Stimulated activated CD8-positive, alpha-beta memory T cell treated with anti-CD3 and anti-CD28 coated beads, Interleukin-15, amount 100 ng/mL, for 24 hours (primary cell): ENCODE measurements around the gene DOK7.
A peak's percentile ranks its signal among the peaks of the same experiment; 100 is the strongest.

Experiments used
- DNase-seq: peaks from one replicate; pipeline ENCODE4 v3.0.0-alpha.2; 2020; ENCODE audit warnings: low read depth

DOK7 gene

GRCh38 chr4:3475713-3476260 lies 12.7 kb downstream of the DOK7 start:
- DNase-seq: no peak

- DNase-seq: no peak
Measured at GRCh38 chr4:3476341-3476747, 13.2 kb downstream of the DOK7 start.

DNA sequence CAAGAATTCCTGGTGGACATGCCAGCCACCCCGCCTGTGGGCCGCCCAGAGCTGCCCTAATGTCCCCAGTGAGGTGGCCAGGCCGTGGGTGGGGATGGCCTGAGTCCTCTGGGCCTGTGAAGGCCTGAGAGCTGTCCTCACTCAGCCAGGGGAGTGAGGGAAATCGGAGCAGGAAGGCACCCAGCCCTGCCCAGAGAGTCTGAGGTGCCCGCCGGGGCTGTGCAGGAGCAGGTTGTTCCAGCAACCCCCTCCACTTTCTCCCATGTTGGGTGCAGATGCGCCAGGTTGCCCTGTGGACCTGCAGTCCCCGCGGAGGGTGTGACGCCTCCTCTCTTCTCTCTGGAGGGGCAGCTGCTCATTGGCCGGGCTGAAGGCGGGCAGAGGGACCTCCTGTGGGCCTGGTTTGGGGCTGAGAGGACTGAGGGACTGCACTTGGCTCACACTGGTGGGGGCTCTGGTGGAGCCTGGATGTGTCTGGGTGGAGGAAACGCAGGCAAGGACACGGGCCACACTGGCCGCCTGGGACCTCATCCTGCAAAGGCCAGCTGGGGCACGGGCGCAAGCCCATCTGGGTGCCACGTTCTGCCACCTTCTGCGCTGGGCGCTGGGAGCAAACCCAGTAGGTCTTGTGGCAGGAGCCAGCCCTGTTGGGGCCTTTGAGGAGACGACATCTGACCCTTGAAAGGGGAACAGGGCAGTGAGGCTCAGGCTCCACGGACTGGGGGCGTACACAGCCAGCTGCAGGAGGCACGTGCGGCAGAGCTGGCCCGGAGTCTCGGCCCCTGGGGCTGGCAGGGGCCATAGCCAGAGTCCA lies 14.0 kb downstream of the DOK7 start:
- no peak for DNase-seq

DNA sequence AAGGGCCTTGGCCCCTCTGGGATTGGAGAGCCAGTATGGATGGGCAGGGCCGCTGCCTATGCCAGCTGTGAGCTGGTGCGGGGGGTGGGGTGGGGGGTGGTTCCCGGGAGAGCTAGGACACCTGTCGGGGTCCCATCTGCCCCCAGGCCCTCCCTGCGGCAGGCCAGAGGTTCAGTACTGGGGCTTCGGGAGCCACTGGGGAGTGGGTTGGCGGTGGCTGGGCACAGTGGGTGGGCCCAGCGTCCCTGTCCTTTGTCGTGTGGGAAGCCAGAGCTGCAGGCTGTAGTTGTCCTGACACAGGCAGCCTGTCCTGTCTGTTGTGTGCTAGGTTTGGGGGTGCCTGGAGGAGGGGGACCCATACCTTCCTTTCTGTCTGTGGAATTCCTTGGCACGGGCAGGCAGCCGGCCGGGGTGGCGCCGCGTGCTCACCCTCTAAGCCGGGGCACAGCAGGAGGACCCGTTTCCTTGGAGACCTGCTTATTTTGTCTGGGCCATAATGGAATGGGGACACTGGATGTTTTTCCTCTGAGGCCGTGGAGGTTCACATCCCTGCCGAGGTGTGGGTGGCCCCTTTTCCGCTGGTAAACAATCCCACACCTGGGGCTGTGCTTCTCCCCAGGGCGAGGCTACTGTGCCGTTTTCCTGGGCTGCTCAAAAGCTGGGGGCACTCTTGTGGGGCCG lies 14.8 kb downstream of the DOK7 start:
- DNase-seq: no peak

DNA sequence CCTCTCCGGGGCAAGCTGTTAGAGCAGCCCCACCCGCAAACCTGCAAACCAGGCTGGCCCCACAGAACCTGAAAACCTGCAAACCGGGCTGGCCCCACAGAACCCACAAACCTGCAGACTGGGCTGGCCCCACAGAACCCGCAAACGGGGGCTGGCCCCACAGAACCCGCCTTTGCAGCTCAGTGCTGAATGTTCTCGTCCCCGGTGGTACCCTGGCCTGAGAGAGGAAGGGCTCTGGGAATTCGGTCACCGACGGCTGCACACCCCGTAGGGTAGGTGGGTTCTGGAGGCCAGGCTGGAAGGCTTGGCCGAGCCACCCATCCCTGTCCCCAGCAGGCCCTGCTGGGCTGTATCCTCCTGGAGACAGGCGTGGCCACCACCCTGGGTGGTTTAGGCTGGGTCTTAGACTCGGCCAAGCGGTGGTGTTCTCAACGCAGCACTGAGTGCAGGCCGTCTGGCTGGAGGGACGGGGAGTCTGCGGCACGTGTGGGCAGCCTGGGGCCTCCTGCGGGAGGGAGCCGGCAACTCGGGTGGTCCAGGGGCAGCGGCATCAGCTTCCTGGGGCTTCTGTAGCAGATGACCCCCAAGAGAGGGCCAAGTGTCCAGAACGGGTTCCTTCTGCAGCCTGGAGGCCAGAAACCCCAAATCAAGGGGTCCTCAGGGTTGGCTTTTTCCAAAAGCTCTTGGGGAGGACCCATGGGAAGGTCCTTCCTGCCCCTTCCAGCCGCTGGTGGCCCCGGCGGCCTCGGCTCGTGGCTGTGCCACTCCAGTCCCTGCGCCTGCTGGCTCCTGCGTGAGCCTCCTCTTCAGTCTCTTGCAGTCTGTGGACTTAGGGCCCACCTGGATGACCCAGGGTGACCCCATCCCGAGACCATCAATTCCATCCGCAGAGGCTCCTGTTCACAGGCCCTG lies 15.6 kb downstream of the DOK7 start:
- DNase-seq: no peak

GRCh38 chr4:3479358-3480101 lies 16.4 kb downstream of the DOK7 start:
- DNase-seq: no peak

GRCh38 chr4:3480528-3481112 lies 17.5 kb downstream of the DOK7 start:
- peak; percentile 59 for DNase-seq

GRCh38 chr4:3481113-3481531 lies 18.0 kb downstream of the DOK7 start:
- DNase-seq: no peak

- no peak for DNase-seq
Measured at GRCh38 chr4:3481783-3482393, 18.8 kb downstream of the DOK7 start.

- DNase-seq: no peak
Measured at GRCh38 chr4:3482707-3483106, 19.6 kb downstream of the DOK7 start.

- no peak for DNase-seq
Measured at GRCh38 chr4:3483471-3483921, 20.4 kb downstream of the DOK7 start.

DNA sequence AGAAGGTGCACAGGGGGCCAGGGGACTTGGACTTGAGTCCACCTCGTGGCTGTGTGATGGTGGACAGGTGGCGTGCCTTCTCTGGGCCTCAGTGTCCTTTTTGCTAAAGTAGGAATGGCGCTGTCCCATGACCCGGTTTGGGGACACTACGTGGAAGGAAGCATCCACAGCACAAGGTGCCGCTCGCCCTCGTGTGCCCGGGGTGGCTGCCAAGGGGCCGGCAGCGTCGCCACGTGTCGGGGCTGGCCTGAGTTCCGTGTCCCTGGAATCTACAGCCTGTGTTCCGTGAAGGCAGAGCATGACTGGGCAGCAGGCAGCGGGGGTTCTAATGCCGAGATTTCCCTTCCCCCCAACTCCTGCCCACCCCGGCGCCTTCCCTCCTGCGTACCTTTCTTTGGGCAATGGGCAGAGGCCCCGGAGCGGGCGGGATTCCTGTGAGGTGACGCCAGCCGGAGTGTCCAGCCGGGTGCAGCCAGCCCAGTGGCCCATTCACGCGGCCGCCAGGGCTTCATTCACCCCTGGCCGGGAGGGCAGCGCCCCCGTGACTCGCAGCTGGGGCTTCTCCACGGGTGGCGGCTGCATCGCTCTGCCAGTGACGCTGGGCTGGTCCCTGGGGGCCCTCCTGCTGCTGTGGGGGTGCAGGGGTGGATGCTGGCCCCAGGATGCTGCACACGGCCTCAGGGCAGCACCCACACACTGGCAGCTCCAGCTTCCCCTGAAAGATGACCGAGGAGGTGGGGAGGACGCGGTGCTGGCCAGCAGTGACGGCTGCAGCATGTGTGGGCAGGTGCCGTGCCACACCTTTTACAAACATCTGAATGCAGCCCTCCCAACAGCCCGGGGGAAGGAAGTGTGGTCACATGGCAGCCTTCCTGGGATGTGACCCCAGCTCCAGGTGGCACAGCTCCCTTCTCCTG lies 21.2 kb downstream of the DOK7 start:
- no peak for DNase-seq

DNA sequence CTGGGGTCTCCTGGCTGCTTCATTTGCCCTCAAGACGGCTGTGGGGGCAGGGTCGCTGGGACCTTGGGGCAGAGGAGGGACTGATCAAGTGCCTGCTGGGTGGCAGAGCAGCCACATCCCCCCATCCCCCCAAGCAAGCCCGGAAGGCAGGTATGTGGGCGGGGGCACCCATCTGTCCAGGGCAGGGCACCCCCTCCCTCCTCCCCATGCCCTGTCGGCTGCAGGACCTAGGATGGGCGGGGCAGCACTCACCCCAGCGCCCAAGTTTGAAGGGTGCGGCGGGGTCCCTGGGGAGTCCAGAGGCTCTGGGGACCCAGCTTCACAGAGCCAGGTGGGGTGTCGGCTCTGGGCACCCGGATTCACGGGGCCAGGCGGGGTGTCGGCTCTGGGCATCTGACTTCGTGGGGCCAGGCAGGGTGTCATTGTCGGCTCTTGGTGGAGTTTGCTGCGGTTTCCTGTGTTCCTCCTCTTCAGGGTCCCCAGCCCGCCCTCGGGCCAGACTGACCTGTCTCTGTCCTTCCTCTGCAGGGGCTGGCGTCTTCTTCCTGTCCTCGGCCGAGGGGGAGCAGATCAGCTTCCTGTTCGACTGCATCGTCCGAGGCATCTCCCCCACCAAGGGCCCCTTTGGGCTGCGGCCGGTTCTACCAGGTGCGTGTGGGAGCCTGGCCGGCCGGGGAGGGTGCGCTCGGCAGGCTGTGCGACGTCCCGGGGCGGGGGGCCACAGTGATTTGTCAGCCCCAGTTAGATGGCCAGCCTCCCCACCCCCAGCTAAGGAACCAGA lies 22.1 kb downstream of the DOK7 start:
- no peak for DNase-seq

GRCh38 chr4:3485886-3486540 lies 22.9 kb downstream of the DOK7 start:
- DNase-seq: no peak

DNA sequence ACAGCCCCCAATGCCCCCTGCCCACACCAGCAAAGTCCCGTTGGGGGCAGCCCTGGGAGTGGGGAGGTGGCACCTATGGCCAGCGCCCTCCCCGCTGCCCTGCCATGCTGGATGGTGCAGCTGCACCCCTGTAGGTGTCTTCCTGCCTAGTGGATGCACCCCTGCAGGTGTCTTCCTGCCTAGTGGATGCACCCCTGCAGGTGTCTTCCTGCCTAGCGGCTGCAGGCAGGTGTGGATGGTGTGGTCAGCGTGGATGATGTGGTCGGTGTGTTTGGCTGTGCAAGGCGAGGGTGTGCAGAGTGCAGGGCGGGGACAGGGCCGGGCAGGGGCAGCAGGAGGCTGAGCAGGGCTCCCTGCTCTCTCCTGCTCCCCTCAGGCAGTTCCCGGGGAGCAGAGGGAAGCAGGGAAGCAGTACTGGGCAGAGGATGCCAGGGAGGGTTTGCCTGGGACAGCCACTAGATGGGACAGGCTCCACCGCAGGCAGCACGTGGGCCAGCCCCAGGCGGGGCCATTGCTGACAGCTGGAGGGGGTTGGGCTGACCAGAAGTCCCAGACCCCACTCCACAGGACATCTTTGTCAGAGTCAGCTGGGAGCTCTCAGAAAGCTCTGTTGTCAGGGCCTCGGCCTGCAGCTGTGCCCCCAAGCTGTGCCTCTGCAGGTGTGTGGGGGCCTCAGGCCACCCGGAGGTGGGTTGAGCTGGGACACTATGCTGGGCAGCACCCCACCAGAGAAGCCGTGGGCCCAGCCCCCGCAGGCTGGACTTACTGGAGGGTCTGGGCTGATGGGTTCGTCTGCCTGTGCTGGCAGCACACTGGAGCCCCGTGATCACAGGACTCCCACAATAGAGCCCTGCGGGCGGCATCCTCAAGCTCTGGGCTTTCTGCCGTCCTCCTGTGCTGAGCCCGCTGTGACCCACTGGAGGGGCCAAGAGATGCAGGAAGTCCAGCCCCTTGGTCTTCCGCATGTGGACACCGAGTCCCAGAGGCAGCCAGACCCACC lies 23.7 kb downstream of the DOK7 start:
- DNase-seq: no peak

DNA sequence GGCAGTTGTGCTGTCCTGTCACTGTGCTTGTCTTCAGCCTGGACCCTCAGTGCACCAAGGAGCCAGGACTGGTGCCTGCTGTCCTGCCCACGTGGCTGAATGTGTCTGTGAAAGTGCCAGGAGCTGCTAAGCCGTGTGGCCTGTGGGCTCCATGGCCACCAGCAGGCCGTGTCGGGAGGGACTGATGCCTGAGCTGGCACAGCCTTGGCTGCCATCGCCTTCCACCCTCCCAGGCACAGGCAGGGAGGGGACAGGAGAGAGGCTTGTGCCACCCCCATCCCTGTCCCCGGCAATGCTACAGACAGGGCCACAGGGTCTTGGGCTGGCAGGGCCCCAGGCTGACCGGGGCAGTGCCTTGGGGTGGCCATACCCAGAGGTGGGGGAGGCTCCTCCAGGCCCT lies 24.8 kb downstream of the DOK7 start:
- no peak for DNase-seq

DNA sequence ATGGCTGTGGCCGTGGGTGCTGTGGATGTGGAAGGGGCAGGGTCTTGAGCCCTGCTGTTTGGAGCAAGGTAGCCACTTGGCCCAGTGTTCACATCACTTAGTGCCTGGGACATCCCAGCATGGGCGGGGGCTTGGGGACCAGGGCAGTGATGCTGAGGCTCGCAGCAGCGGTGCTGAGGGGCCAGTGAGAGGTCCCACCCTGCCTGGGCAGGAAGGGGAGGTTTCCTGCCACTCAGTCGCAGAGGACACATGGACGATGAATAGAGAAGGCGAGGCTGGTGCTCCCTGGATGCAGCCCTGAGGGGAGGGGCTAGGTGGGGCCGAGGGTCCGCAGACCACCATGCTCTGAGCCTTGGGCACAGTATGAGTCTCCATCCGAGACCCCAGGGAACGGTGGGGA lies 25.7 kb downstream of the DOK7 start:
- DNase-seq: no peak
